IMR-90 (cell line): ENCODE measurements around the gene AHR. TPM values are rescaled to one million over a fixed set of nuclear protein-coding genes. Genes with fewer than 3 reads are reported as not detected.

Experiments used
- ATAC-seq: fragments of 200-7000 bp; cut with Tn5 transposase; 2 replicates; pipeline ENCODE4 v1.9.1; 2020; ENCODE audit warnings: low read depth, mild to moderate bottlenecking, moderate library complexity
- BruUV-seq: library from RNA; stranded (reverse); fragments of 400-500 nt; replicated peaks from 2 replicates; lab custom pipeline; 2021; lab: Mats Ljungman, UMichigan
- CTCF ChIA-PET: fragments of 300-600 bp; formaldehyde crosslinking; extraction: SDS; loops from one replicate; lab custom pipeline; 2021; ENCODE audit warnings: antibody characterized with exemption; lab: Yijun Ruan, JAX
- POLR2A ChIA-PET: fragments of 300-600 bp; sonication (Branson Sonifier 250); formaldehyde crosslinking; loops from one replicate; lab custom pipeline; 2022; ENCODE audit warnings: antibody characterized with exemption; ENCODE audit not compliant: unreplicated experiment; lab: Charles Lee
- DNase-seq: peaks from one replicate; pipeline ENCODE4 v3.0.0; 2013
- H2AFZ ChIP-seq: replicated peaks from 2 replicates; pipeline ENCODE3; 2013; ENCODE audit warnings: low read length, mild to moderate bottlenecking; ENCODE audit not compliant: poor library complexity
- H2AK5ac ChIP-seq: 2 replicates; pipeline ENCODE4 v1.6.1; 2013; ENCODE audit warnings: low read depth, low read length, inconsistent platforms
- H2AK9ac ChIP-seq: replicated peaks from 2 replicates; pipeline ENCODE3; 2013; ENCODE audit warnings: mild to moderate bottlenecking, low read depth, low read length, moderate library complexity; ENCODE audit not compliant: poor library complexity
- H2BK120ac ChIP-seq: 2 replicates; pipeline ENCODE4 v1.6.1; 2013; ENCODE audit warnings: low read depth, low read length, inconsistent platforms
- H2BK15ac ChIP-seq: 3 replicates; pipeline ENCODE4 v1.6.1; 2013; ENCODE audit warnings: low read depth, low read length, inconsistent platforms
- H2BK20ac ChIP-seq: 2 replicates; pipeline ENCODE4 v1.6.1; 2013; ENCODE audit warnings: low read depth, mild to moderate bottlenecking, inconsistent platforms, low read length, moderate library complexity
- H2BK5ac ChIP-seq: 2 replicates; pipeline ENCODE4 v1.6.1; 2013; ENCODE audit warnings: mild to moderate bottlenecking, low read depth, low read length, inconsistent platforms; ENCODE audit not compliant: poor library complexity, severe bottlenecking
- H3K14ac ChIP-seq: replicated peaks from 2 replicates; pipeline ENCODE4 v1.6.1; 2013; ENCODE audit warnings: low read depth, low read length, inconsistent platforms
- H3K18ac ChIP-seq: 2 replicates; pipeline ENCODE4 v1.6.1; 2013; ENCODE audit warnings: low read depth, low read length, control low read depth
- H3K23ac ChIP-seq: 2 replicates; pipeline ENCODE4 v1.6.1; 2013; ENCODE audit warnings: low read depth, low read length, inconsistent platforms
- H3K27ac ChIP-seq: 2 replicates; pipeline ENCODE4 v1.5.1; 2013; ENCODE audit warnings: mild to moderate bottlenecking, control low read depth, low read length; ENCODE audit not compliant: insufficient read depth
- H3K27me3 ChIP-seq: 2 replicates; pipeline ENCODE4 v1.6.1; 2013; ENCODE audit warnings: low read length; ENCODE audit not compliant: control insufficient read depth, insufficient read depth
- H3K36me3 ChIP-seq: 2 replicates; pipeline ENCODE4 v1.6.1; 2013; ENCODE audit warnings: low read length, mixed read lengths; ENCODE audit not compliant: control insufficient read depth, insufficient read depth
- H3K4ac ChIP-seq: 2 replicates; pipeline ENCODE4 v1.6.1; 2013; ENCODE audit warnings: low read depth, low read length, inconsistent platforms
- H3K4me1 ChIP-seq: 2 replicates; pipeline ENCODE4 v1.6.1; 2013; ENCODE audit warnings: low read length, mixed read lengths; ENCODE audit not compliant: control insufficient read depth, insufficient read depth
- H3K4me2 ChIP-seq: 2 replicates; pipeline ENCODE4 v1.6.1; 2013; ENCODE audit warnings: low read depth, mild to moderate bottlenecking, control low read depth, low read length, moderate library complexity
- H3K4me3 ChIP-seq: 2 replicates; pipeline ENCODE4 v1.5.1; 2013; ENCODE audit warnings: low read depth, mild to moderate bottlenecking, control low read depth, low read length, moderate library complexity; ENCODE audit not compliant: insufficient read depth
- H3K56ac ChIP-seq: 2 replicates; pipeline ENCODE4 v1.6.1; 2013; ENCODE audit warnings: low read length, inconsistent platforms; ENCODE audit not compliant: insufficient read depth; ENCODE audit errors: extremely low read depth
- H3K79me1 ChIP-seq, 2 experiments: 2 replicates each; pipeline ENCODE4 v1.6.1; 2013; ENCODE audit warnings: low read length in 2 of 2, inconsistent platforms in 1 of 2, low read depth in 1 of 2
- H3K9ac ChIP-seq: 2 replicates; pipeline ENCODE4 v1.6.1; 2013; ENCODE audit warnings: low read depth, low read length, control low read depth
- H3K9me1 ChIP-seq: 2 replicates; pipeline ENCODE4 v1.6.1; 2013; ENCODE audit warnings: low read length, inconsistent platforms; ENCODE audit not compliant: insufficient read depth
- H3K9me3 ChIP-seq: 2 replicates; pipeline ENCODE4 v1.6.1; 2013; ENCODE audit warnings: low read length; ENCODE audit not compliant: control insufficient read depth, insufficient read depth
- H4K20me1 ChIP-seq: 2 replicates; pipeline ENCODE4 v1.6.1; 2013; ENCODE audit warnings: low read length, inconsistent platforms; ENCODE audit not compliant: insufficient read depth
- H4K5ac ChIP-seq: 2 replicates; pipeline ENCODE4 v1.6.1; 2013; ENCODE audit warnings: mild to moderate bottlenecking, low read depth, low read length, control low read depth
- H4K8ac ChIP-seq, 2 experiments: 2 replicates each; pipeline ENCODE4 v1.6.1; 2013; ENCODE audit warnings: low read depth in 2 of 2, low read length in 2 of 2, control low read depth in 1 of 2, inconsistent platforms in 1 of 2
- H4K91ac ChIP-seq: 2 replicates; pipeline ENCODE4 v1.6.1; 2013; ENCODE audit warnings: low read depth, low read length, inconsistent platforms; ENCODE audit not compliant: insufficient read depth
- BHLHE40 ChIP-seq: fragments of 150-350 bp; IDR thresholded peaks from 2 replicates; pipeline ENCODE4 v1.6.1; 2016; ENCODE audit warnings: mild to moderate bottlenecking, low read depth, low read length
- FOS ChIP-seq: fragments of 150-350 bp; IDR thresholded peaks from 2 replicates; pipeline ENCODE4 v1.6.1; 2016; ENCODE audit warnings: low read depth, low read length
- MAFK ChIP-seq: IDR thresholded peaks from 2 replicates; pipeline ENCODE4 v1.6.1; 2012; ENCODE audit warnings: low read depth, low read length, improper control_type of control experiment
- MXI1 ChIP-seq: IDR thresholded peaks from 2 replicates; pipeline ENCODE4 v1.6.1; 2012; ENCODE audit warnings: low read depth, mild to moderate bottlenecking, low read length, moderate library complexity, borderline replicate concordance
- NFE2L2 ChIP-seq: fragments of 150-350 bp; IDR thresholded peaks from 2 replicates; pipeline ENCODE4 v1.6.1; 2016; ENCODE audit warnings: low read depth, mild to moderate bottlenecking, low read length
- POLR2A ChIP-seq: IDR thresholded peaks from 2 replicates; pipeline ENCODE4 v1.6.1; 2012; ENCODE audit warnings: mild to moderate bottlenecking, low read depth, low read length
- RAD21 ChIP-seq: IDR thresholded peaks from 2 replicates; pipeline ENCODE4 v1.6.1; 2012; ENCODE audit warnings: low read length, improper control_type of control experiment
- RFX5 ChIP-seq: IDR thresholded peaks from 2 replicates; pipeline ENCODE4 v1.8.0; 2012; ENCODE audit warnings: low read depth, mild to moderate bottlenecking, low read length, moderate library complexity
- SMC3 ChIP-seq: fragments of 150-350 bp; IDR thresholded peaks from 2 replicates; pipeline ENCODE4 v1.6.1; 2016; ENCODE audit warnings: low read depth, mild to moderate bottlenecking, antibody characterized with exemption, low read length, moderate library complexity
- USF2 ChIP-seq: fragments of 150-350 bp; IDR thresholded peaks from 2 replicates; pipeline ENCODE4 v1.6.1; 2017; ENCODE audit warnings: mild to moderate bottlenecking, antibody characterized with exemption, low read length, low read depth
- dilution Hi-C: fragments of 300-500 bp; cut with HindIII; formaldehyde crosslinking; loops from one replicate; pipeline ENCODE4 v1.14.3; 2018; ENCODE audit warnings: low sequenced_read_pairs; ENCODE audit not compliant: unreplicated experiment
- in situ Hi-C: fragments of 300-500 bp; cut with MboI; formaldehyde crosslinking; loops from 3 replicates; pipeline ENCODE4 v1.14.3; 2019; ENCODE audit warnings: low sequenced_read_pairs, inconsistent platforms, mixed read lengths
- intact Hi-C: fragments of 100-400 bp; cut with micrococcal nuclease; formaldehyde crosslinking; loops from 2 replicates; pipeline ENCODE4 v1.10.0; 2022
- polyA plus RNA-seq, 3 experiments: library from polyadenylated mRNA; depleted of rRNA; stranded (reverse); fragments of >200 nt; gene quantifications; 2 replicates each; pipeline ENCODE4 v1.2.3, GENCODE V29; 2012; ENCODE audit warnings: low replicate concordance in 1 of 3
- total RNA-seq: library from RNA; depleted of rRNA; stranded (reverse); fragments of >200 nt; gene quantifications from 2 replicates; pipeline ENCODE4 v1.2.3, GENCODE V29; 2012
- TF ChIP-seq, protein P1 (sequence below): fragments of 150-350 bp; IDR thresholded peaks from 2 replicates; pipeline ENCODE4 v1.6.1; 2016; ENCODE audit warnings: low read depth, mild to moderate bottlenecking, low read length, moderate library complexity, borderline replicate concordance
- TF ChIP-seq, protein P2 (sequence below): conservative IDR thresholded peaks from 2 replicates; pipeline ENCODE4 v1.5.1; 2012; ENCODE audit warnings: mild to moderate bottlenecking, low read depth, low read length, improper control_type of control experiment

AHR gene
- total and polyA plus RNA-seq, 2 of the 4 experiments (the other 2 are of a cell fraction): 6.9 to 55.2 TPM

DNA sequence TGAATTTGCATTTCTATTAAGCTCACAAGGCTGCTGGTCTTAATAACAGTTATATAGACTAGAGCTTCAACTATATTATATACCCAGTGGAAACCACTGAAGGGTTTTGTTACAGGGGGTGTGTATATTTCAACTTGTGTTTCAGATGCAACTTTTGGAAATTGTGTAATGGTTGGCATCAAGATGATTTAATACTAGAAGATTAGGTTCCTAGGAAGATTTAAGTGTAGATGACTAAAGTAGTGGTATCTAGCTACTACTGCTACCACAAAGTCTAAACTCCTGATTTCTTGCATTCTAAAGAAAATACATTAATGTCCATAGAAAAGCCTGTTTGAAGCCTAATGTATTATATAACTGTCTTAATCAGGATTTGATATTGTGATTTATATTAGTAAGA is 30.2 kb downstream of the AHR start:
- DNase-seq: no peak
- H2BK20ac ChIP-seq: no peak overlapping the region
- no peaks in the 10 kb centered on the region; the same call in 1 of the 2 replicates for H3K4me1 ChIP-seq
- CTCF ChIA-PET: no interaction called here
- POLR2A ChIA-PET: no interaction called here
- H3K79me1 ChIP-seq: peaks cover 13 to 18% of the 10 kb centered on the region in 2 experiments
- no peak overlapping the region for H2BK15ac ChIP-seq
- intact Hi-C loops (loop anchor here (10.0 kb wide), 1 partner anchor 1226 kb away; no protein-coding TSS in a partner anchor), in situ Hi-C loops (no loop called here), dilution Hi-C loops (no loop called here)
- ATAC-seq: no peak
- H3K4me2 ChIP-seq: no peak overlapping the region
- H3K9ac ChIP-seq: no peak overlapping the region
- no peaks in the 10 kb centered on the region for H3K9me1 ChIP-seq
- no peak overlapping the region for H3K27ac ChIP-seq
- no peak overlapping the region for H3K4me3 ChIP-seq
- no peak overlapping the region for H4K91ac ChIP-seq
- no TSS peak for BruUV-seq
- no peak for TF ChIP-seq FOS
- no peak for TF ChIP-seq POLR2A
- no peak for TF ChIP-seq SMC3
- no peak for TF ChIP-seq BHLHE40
- TF ChIP-seq, protein P1, sequence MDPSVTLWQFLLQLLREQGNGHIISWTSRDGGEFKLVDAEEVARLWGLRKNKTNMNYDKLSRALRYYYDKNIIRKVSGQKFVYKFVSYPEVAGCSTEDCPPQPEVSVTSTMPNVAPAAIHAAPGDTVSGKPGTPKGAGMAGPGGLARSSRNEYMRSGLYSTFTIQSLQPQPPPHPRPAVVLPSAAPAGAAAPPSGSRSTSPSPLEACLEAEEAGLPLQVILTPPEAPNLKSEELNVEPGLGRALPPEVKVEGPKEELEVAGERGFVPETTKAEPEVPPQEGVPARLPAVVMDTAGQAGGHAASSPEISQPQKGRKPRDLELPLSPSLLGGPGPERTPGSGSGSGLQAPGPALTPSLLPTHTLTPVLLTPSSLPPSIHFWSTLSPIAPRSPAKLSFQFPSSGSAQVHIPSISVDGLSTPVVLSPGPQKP: no peak
- TF ChIP-seq, protein P2, sequence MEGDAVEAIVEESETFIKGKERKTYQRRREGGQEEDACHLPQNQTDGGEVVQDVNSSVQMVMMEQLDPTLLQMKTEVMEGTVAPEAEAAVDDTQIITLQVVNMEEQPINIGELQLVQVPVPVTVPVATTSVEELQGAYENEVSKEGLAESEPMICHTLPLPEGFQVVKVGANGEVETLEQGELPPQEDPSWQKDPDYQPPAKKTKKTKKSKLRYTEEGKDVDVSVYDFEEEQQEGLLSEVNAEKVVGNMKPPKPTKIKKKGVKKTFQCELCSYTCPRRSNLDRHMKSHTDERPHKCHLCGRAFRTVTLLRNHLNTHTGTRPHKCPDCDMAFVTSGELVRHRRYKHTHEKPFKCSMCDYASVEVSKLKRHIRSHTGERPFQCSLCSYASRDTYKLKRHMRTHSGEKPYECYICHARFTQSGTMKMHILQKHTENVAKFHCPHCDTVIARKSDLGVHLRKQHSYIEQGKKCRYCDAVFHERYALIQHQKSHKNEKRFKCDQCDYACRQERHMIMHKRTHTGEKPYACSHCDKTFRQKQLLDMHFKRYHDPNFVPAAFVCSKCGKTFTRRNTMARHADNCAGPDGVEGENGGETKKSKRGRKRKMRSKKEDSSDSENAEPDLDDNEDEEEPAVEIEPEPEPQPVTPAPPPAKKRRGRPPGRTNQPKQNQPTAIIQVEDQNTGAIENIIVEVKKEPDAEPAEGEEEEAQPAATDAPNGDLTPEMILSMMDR: no peak
- TF ChIP-seq MAFK: no peak
- TF ChIP-seq NFE2L2: no peak
- no peak for TF ChIP-seq USF2
- TF ChIP-seq RFX5: no peak
- TF ChIP-seq MXI1: no peak
- TF ChIP-seq RAD21: no peak
- H3K14ac ChIP-seq: no peak overlapping the region
- no peaks in the 10 kb centered on the region for H4K20me1 ChIP-seq
- no peak overlapping the region for H4K5ac ChIP-seq
- no peak overlapping the region for H4K8ac ChIP-seq
- H2BK120ac ChIP-seq: no peak overlapping the region
- no peak overlapping the region for H3K23ac ChIP-seq
- H3K9me3 ChIP-seq: no peaks in the 10 kb centered on the region
- no peak overlapping the region for H2AK5ac ChIP-seq
- H3K56ac ChIP-seq: no peak overlapping the region
- peaks cover 6% of the 10 kb centered on the region for H3K36me3 ChIP-seq
- no peak overlapping the region for H3K4ac ChIP-seq
- no peak overlapping the region for H2AFZ ChIP-seq
- H3K27me3 ChIP-seq: no peaks in the 10 kb centered on the region
- H3K18ac ChIP-seq: no peak overlapping the region
- H2BK5ac ChIP-seq: no peak overlapping the region
- H2AK9ac ChIP-seq: no peak overlapping the region
